GM11168 (cell line): Measurements from ENCODE around the gene MGAT4A.

Experiments
- in situ Hi-C: fragments of 300-500 bp; cut with MboI; formaldehyde crosslinking; loops from one replicate; pipeline ENCODE4 v1.12.0; 2022; ENCODE audit warnings: low sequenced_read_pairs; ENCODE audit not compliant: unreplicated experiment

Gene MGAT4A

GRCh38 chr2:98731041-98731893, at the start of gene MGAT4A:
Gene MGAT4A (minus strand): TSS chr2:98731132. CDS start chr2:98726332, 4,800 bp downstream.
- in situ Hi-C loops = no loop called here

GRCh38 chr2:98778741-98779483, 48.0 kb upstream of the MGAT4A start:
- in situ Hi-C loops = no loop called here

GRCh38 chr2:98778151-98778550, 47.2 kb upstream of the MGAT4A start:
- in situ Hi-C loops = no loop called here

DNA sequence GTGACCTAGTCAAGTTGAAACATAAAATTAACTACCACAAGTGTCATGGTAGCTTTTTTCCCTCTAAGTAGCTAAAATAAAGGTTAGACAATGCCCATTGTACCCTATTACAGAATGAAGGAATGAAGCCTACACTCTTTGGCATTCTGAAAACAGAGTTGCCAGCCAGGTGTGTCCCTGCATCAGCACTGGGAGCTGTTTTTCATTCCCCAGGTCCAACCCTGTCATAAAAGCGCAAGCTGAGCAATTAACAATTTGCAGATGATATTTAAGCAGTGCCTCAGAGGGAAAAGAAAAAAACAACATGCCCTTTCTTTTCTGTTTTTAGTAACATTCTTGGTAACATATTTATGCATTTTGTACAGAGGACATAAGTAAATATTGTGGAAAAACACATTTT, 46.8 kb upstream of the MGAT4A start:
- in situ Hi-C loops = no loop called here

- in situ Hi-C loops = no loop called here
Observed at GRCh38 chr2:98777076-98777475, 46.1 kb upstream of the MGAT4A start.

- in situ Hi-C loops = no loop called here
Observed at GRCh38 chr2:98776136-98776535, 45.2 kb upstream of the MGAT4A start.

GRCh38 chr2:98775146-98775986, 44.4 kb upstream of the MGAT4A start:
- in situ Hi-C loops = no loop called here

GRCh38 chr2:98773907-98774306, 43.0 kb upstream of the MGAT4A start:
- in situ Hi-C loops = no loop called here

- in situ Hi-C loops = no loop called here
Observed at GRCh38 chr2:98773169-98773568, 42.2 kb upstream of the MGAT4A start.

- in situ Hi-C loops = no loop called here
Observed at GRCh38 chr2:98772536-98772935, 41.6 kb upstream of the MGAT4A start.

- in situ Hi-C loops = no loop called here
Observed at GRCh38 chr2:98771721-98772524, 41.0 kb upstream of the MGAT4A start.

GRCh38 chr2:98771264-98771663, 40.3 kb upstream of the MGAT4A start:
- in situ Hi-C loops = no loop called here

DNA sequence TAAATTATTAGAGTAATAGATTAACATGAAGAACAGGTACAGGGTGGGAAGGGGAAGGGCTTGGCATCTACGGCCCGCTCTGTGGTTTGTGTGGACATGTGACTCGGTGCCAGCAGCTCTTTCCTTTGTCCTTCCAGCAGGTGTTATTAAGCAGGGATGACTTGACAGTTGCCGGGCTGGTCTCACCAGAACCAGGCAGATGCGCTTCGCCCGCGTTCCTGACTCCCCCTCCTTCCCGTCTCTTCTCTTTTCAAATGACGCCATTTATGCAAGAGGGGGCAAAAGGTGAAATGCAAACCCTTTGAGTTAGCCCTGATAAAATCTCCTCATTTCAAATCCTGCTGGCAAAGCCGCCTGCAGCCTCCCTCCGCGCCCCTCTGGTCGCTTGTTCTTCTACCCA, 38.9 kb upstream of the MGAT4A start:
- in situ Hi-C loops = no loop called here

DNA sequence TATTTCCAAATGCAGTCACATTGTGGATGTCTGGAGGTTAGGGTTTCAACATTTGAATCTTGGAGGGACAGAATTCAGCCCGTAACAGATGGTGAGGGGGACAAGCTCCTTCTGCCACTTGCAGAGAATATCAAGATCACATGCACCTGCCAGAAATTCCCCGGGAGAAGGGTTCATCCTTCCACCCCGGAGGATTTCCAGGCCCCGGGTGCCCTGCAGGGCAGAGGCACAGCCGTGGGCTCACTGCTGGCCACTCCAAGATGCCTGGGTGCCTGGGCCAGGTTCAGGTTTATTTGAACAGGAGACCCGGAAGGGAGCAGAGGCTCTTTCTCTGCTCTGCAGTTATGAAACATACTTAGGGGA, 38.2 kb upstream of the MGAT4A start:
- in situ Hi-C loops = no loop called here

DNA sequence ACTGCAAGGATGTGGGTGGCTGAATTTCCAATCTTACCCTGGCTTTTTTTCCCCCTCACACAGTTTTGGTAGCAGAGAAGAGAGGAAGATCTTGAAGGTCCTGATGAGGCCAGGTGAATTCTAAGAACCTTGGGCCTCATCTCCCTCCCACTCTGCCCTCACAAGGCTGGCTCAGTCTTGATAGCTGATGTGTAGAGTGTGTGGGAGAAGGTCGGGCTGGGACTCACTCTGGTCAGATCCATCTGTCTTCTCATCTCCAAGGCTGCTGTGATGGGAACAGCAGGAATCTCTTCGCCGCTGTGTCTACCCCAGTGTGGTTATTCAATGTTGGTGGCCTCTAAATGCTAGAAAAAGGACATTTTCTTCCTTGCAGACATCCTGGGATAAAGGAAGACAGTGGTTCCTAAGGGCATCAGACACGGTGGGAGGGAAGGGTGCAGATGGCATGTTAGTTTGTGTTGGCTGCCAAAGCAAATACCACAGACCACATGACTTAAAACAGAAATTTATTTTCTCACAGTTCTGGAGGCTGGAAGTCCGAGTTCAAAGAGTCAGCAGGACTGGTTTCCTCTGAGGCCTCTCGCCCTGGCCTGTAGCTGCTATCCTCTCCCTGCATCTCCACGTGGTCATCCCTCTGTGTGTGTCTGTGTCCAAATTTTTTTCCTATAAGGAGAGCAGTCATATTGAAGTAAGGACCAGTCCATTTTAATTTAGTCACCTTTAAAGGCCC, 37.6 kb upstream of the MGAT4A start:
- in situ Hi-C loops = no loop called here

DNA sequence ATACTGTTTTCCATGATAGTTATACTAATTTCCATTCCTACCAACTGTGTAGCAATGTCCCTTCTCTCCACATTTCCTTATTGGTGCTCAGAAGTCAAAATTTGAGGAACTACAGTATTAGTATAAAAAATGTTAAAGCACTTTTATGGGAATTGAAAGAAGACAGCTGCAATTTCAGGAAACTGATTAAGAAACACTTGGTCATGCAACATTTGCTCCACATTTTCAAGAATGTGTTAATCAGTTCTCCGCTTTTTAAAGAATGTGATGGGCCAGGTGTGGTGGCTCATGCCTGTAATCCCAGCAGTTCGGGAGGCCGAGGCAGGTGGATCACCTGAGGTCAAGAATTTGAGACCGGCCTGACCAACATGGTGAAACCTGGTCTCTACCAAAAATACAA, 33.6 kb upstream of the MGAT4A start:
- in situ Hi-C loops = no loop called here

- in situ Hi-C loops = no loop called here
Observed at GRCh38 chr2:98763209-98763951, 32.4 kb upstream of the MGAT4A start.

GRCh38 chr2:98761909-98762308, 31.0 kb upstream of the MGAT4A start:
- in situ Hi-C loops = no loop called here
